Muscle of back (tissue), 11 donors: ENCODE data around the gene CACNA1E. TPM values are rescaled to one million over a fixed set of nuclear protein-coding genes. Genes with fewer than 3 reads are reported as not detected.
A peak's percentile ranks its signal among the peaks of the same experiment; 100 is the strongest.

Experiments used
- DNase-seq, 3 donors: peaks; one replicate each; pipeline versions ENCODE4 v3.0.0 to v3.0.0-alpha.2; 2013
- polyA plus RNA-seq, 10 donors: library from polyadenylated mRNA; unstranded; fragments of 120-200 nt; gene quantifications; one replicate each; pipeline ENCODE4 v1.2.1, GENCODE V29; 2013; ENCODE audit not compliant: insufficient read length in 10 of 10

The CACNA1E gene
- polyA plus RNA-seq, 10 donors = 0.13 to 0.52 (median 0.23) TPM

- no peak for DNase-seq
Observed at GRCh38 chr1:181562395-181562794, 79.1 kb downstream of the CACNA1E start.

- DNase-seq = no peak
Observed at GRCh38 chr1:181568736-181569135, 85.4 kb downstream of the CACNA1E start.

- no peak for DNase-seq
Observed at GRCh38 chr1:181577475-181577874, 94.2 kb downstream of the CACNA1E start.

GRCh38 chr1:181583598-181583997, 100.3 kb downstream of the CACNA1E start:
- DNase-seq = no peak

- DNase-seq = no peak
Observed at GRCh38 chr1:181587870-181588438, 104.6 kb downstream of the CACNA1E start.

- DNase-seq = no peak
Observed at GRCh38 chr1:181588631-181589030, 105.3 kb downstream of the CACNA1E start.

- DNase-seq = no peak
Observed at GRCh38 chr1:181592255-181592859, 109.0 kb downstream of the CACNA1E start.

- no peak for DNase-seq
Observed at GRCh38 chr1:181593042-181593441, 109.7 kb downstream of the CACNA1E start.

GRCh38 chr1:181594553-181594952, 111.2 kb downstream of the CACNA1E start:
- no peak for DNase-seq

- no peak for DNase-seq
Observed at GRCh38 chr1:181595234-181595633, 111.9 kb downstream of the CACNA1E start.

GRCh38 chr1:181601186-181601950, 118.1 kb downstream of the CACNA1E start:
- DNase-seq = no peak

- DNase-seq = peak in 1 of 3 donors; percentile 10
Observed at GRCh38 chr1:181603735-181604410, 120.6 kb downstream of the CACNA1E start.

GRCh38 chr1:181604482-181605249, 121.3 kb downstream of the CACNA1E start:
- DNase-seq = no peak

GRCh38 chr1:181607524-181607923, 124.2 kb downstream of the CACNA1E start:
- no peak for DNase-seq

GRCh38 chr1:181608386-181608785, 125.1 kb downstream of the CACNA1E start:
- DNase-seq = no peak

- no peak for DNase-seq
Observed at GRCh38 chr1:181608948-181609347, 125.6 kb downstream of the CACNA1E start.

GRCh38 chr1:181612100-181612499, 128.8 kb downstream of the CACNA1E start:
- no peak for DNase-seq

GRCh38 chr1:181618559-181618958, 135.2 kb downstream of the CACNA1E start:
- DNase-seq = no peak

- no peak for DNase-seq
Observed at GRCh38 chr1:181620183-181620582, 136.9 kb downstream of the CACNA1E start.

GRCh38 chr1:181623850-181624249, 140.5 kb downstream of the CACNA1E start:
- DNase-seq = no peak

GRCh38 chr1:181626279-181626938, 143.1 kb downstream of the CACNA1E start:
- DNase-seq = no peak
